ENCODE results near the gene NDUFB4.

The NDUFB4 gene

GRCh38 chr3:120596116-120596852 lies at the start of gene NDUFB4:
Gene NDUFB4 (plus strand): TSS chr3:120596336. CDS start chr3:120596360, 24 bp downstream.
- DNase-seq: peak; percentile 93 to 96

DNA sequence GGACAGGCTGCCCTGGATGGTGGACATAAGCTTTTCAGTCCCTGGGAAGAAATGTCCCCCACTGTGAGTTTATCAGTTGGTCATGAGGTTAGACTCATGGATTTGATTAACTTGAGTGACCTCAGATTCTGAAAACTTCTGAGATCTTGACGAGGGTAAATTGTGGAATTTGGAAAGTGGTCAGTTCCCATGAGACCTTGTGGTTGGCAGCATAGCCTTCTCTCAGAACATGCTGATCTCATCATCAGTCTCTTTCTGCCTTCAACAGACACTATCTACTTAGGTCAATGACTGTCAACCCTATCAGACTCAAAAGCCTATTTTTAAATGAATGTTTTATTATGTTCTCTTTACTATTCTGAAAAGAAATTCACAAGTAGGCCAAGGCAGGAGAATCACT lies 45.6 kb upstream of the NDUFB4 start:
- DNase-seq: no peak

GRCh38 chr3:120552184-120553172 lies 43.7 kb upstream of the NDUFB4 start:
- DNase-seq: no peak

DNA sequence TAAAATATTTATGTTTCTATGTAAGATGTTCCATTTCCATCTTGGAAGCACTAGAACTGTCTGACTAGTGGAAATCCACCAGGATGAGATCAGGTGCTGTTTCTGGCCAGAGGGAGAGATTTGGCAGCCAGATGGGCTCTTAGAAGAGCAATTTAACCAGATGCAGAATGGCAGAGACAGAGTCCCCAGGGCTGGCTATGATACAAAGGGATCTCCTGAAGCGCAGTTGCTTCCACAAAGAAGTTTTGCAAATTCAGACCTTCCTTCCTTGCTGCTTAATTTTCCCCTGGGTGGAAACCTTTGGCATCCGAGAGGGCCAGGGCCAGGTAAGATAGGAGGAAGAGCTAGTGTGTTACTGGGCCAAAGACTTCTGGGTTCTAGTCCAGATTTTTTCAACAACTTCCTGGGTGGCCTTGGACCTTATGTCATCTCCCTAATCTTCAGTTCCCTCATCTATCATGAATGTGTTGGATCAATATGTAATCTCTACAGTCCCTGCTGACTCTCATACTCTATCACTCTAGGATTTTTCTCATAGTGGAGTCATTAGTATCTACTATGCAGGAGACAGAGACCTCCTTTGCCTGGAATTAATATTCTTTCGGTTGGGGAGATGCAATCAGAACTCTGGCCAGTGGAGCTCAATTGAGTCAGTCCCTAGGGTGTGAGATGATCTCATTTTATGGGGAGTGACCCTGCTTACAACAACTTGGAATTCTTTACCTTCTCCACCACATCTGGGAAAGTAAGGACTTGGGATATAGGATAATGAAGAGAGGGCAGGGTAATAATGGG lies 41.1 kb upstream of the NDUFB4 start:
- no peak for DNase-seq

GRCh38 chr3:120555657-120556509 lies 40.3 kb upstream of the NDUFB4 start:
- DNase-seq: no peak

DNA sequence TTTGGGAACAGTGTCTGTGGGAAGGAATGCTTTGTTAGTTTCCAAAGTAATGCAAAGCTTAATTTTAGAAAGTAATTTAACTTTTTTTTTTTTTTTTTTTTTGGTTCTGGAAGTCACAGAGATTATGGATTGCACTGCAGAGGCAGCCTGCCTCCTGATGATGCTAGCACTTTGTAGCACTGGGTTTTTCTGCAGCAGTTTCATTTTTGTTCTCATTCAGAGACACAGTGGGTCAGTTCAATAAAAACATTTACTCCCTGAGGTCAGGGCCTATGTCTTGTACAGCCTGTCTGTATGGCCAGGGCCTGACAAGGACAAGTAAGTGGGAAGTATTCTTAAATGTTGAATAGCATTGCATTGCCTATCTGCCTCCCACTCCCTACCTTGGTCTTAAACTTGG lies 39.0 kb upstream of the NDUFB4 start:
- DNase-seq: no peak

- peak; percentile 81 to 85 for DNase-seq
These were observed 37.3 kb upstream of the NDUFB4 start for GRCh38 chr3:120558771-120559241.

DNA sequence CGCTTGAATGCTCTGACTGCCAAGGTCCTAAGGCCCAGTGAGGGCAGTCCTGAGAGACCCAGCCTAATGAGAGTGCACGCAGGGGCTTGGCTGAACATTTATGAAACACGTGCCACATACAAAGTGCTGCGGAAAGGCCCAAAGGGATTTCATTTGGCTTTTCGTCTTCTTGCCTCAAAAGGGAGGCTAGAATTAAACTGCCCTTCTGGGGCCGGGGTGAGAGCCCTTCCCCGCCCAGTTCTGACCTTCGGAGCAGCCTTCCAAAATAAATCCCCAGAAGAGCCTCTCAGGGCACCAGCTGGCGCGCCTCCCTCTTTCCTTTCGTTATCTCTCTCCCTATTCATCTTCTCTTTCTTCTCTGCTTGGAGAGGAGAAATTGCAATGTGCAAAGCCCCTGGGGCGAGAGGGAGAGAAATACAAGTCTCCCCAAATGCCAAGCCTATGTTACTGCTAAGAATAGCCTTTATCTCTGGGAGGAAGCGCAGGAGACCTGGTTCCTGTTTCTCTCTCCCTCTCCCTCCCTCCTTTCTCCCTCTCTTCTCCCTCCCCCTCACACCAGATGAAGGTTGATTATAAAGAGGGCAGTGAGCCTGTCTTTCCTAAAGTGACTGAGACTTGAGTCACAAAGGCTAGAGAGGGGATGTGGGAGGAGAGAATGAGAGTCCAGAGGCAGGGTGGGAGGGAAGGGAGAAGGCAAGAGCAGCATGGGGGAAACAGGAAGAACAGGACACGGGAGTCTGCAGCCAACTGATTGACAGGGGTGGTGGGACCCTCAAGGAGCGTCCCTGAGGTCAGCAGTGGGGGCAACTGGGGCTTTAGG lies 36.7 kb upstream of the NDUFB4 start:
- DNase-seq: no peak

GRCh38 chr3:120560304-120561250 lies 35.6 kb upstream of the NDUFB4 start:
- no peak for DNase-seq

GRCh38 chr3:120561251-120562045 lies 34.7 kb upstream of the NDUFB4 start:
- peak; percentile 69 to 75 for DNase-seq

DNA sequence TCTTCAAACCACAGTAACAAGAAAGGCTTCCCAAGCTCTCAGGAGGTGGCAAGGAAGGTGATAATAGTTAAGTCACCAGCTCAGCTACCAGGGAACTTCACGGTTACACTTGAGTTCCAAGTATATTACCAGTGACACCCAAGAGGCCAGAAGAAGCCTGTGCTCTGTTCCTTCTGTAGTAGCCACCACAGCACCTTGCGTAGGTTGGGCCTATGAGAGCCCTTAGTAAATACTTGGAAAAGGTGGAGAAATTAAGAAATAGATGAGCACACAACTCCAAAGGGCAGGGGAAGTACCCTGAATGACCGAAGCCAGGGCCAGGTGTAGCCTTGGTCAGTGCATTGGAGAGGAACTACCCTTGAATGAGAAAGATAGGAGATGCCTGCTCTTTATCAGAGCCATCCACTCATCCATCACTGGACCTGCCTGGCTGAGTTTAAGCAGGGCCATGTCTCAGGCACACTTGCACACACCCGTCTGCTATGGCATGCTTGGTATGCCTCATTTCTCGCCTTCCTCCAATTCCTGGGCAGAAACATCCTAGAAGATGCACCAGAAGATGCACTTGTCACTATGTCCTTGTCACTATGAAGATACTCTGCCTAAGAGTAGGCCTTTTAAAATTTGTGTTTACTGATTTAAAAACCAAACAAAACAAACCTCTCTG lies 32.6 kb upstream of the NDUFB4 start:
- no peak for DNase-seq

GRCh38 chr3:120566243-120566975 lies 29.7 kb upstream of the NDUFB4 start:
- no peak for DNase-seq

DNA sequence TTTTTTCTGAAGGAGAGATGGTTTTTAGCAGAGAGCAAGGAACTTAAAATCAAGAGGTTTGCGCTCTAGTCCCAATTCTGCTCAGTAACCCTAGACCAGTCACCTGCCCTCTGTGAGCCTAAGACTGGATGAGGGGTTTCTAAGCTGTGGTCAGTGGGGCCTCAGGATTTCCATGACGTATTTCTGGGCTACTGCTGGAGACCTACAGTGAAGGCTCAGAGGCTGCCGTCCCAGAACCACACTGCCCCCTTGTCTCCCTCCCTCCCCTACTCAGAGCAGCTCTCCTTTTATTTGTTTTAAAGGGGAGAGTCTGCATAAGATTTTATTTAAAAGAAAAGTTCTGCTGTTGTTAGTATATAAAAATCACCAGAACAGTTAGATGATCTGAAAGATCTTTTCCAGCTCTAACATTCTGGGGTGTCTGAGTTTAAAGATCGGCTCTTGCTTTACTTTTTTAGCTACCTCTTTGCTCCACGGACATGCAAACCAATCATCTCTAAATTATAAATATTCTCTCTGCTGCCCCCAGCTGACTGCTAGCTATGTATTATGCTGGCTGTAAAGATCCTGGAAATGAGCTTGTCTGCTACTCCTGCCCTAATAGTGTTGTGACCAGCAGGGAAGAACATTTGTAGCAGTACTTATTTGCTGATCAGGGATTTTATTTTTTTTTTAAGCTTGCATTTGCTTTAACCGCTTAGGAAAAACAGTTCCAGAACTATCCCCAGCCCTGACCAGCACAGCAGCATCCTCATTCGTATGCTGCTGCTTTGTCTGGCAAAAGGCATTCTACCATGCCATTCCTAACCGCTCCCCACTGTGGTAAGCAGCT lies 28.6 kb upstream of the NDUFB4 start:
- DNase-seq: no peak

GRCh38 chr3:120568202-120568531 lies 28.0 kb upstream of the NDUFB4 start:
- no peak for DNase-seq

DNA sequence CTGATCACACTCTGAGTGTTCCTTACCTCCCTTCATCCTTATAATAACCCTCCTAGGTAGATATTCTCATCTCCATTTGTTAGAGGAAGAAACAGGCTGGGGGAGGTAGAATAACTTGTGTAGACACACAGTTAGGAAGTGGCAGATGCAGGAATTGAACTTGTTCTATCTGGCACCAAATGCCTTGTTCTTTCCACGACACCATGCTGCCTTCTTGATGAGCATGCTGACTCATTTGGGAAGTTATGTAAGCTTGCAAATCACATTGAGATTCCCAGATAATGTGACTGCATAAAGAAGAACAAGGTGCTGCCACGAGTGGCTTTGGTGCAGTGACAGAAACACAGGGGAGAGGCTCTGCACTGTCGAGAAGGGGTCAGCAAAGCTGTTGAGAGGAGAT lies 27.5 kb upstream of the NDUFB4 start:
- no peak for DNase-seq

DNA sequence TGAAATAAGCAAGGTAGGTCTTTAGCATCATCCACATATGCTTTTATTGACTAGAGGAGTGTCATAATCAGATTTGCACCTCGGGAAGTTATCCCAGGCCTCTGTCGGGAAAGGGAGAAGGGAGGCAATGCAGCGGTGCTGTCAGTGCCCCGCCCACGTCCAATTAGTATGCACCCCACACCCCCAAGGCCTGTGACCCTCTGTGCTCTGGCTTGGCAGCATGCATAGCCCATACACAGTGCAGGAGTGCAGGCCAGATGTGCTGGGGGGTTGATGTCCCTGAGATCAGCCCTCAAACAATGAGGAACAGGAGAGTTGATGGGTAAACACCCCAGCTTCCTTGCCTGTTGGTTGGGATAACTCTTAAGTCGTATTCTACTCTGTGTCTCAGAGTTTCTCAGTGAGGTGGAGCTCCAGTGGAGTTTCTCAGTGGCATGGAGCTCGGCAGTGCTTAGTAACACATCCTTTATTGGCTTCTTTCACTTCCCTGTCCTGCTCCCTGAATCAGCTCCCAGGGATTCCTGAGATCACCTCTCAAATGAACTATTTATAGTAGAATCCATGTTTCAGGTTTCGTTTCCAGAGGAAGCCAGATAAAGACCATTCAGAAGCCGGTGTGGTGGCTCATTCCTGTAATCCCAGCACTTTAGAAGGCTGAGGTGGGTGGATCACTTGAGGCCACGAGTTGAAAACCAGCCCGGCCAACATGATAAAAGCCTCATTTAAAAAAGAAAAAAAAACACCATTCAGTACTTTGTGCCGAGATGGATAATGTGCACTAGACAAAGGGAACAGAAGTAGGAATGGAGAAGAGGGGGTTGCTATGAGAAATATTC lies 26.7 kb upstream of the NDUFB4 start:
- no peak for DNase-seq
